ENCODE measurements around the gene LRRC27. TPM values are rescaled to one million over a fixed set of nuclear protein-coding genes. Genes with fewer than 3 reads are reported as not detected.

LRRC27 gene
- total and polyA plus RNA-seq, 2 experiments from 2014 or later = 19.0 to 21.8 TPM

GRCh38 chr10:132319853-132320653, 11.9 kb upstream of the LRRC27 start:
- DNase-seq (ENCODE audit: low read depth in 1 of 2, low spot score in 1 of 2) = peak in 1 of 2 donors; percentile 87

GRCh38 chr10:132320654-132321469, 11.1 kb upstream of the LRRC27 start:
- no peak for TF ChIP-seq CTCF (IDR thresholded peaks at IDR 0.05; ENCODE audit: low read depth, low read length)

More at GRCh38 chr10:132319853-132320653, 11.9 kb upstream of the LRRC27 start:
- H3K27me3 ChIP-seq = no peaks in the 10 kb centered on the region
- H3K4me3 ChIP-seq = no peak overlapping the region
- H3K4me1 ChIP-seq (ENCODE audit: low read depth) = no peaks in the 10 kb centered on the region
- no peaks in the 10 kb centered on the region for H3K9me3 ChIP-seq (ENCODE audit: low read depth)
- no peak for TF ChIP-seq CTCF (IDR thresholded peaks at IDR 0.05; ENCODE audit: low read depth, low read length)
- no peaks in the 10 kb centered on the region for H3K36me3 ChIP-seq
- no peak overlapping the region for H3K27ac ChIP-seq

GRCh38 chr10:132321726-132322125, 10.3 kb upstream of the LRRC27 start:
- no peaks in the 10 kb centered on the region for H3K27me3 ChIP-seq
- H3K4me1 ChIP-seq (ENCODE audit: low read depth) = no peaks in the 10 kb centered on the region
- H3K36me3 ChIP-seq = no peaks in the 10 kb centered on the region
- TF ChIP-seq CTCF (IDR thresholded peaks at IDR 0.05; ENCODE audit: low read depth, low read length) = no peak
- no peak overlapping the region for H3K27ac ChIP-seq
- H3K4me3 ChIP-seq = no peak overlapping the region
- H3K9me3 ChIP-seq (ENCODE audit: low read depth) = no peaks in the 10 kb centered on the region
- DNase-seq (ENCODE audit: low read depth in 1 of 2, low spot score in 1 of 2) = no peak

More at GRCh38 chr10:132320654-132321469, 11.1 kb upstream of the LRRC27 start:
- no peak for DNase-seq (ENCODE audit: low read depth in 1 of 2, low spot score in 1 of 2)
- Histone ChIP-seq H3K9me3 (ENCODE audit: low read depth) (no peaks in the 10 kb centered on the region), H3K4me1 (ENCODE audit: low read depth) (no peaks in the 10 kb centered on the region), H3K27me3 (no peaks in the 10 kb centered on the region), H3K27ac (no peak overlapping the region), H3K36me3 (no peaks in the 10 kb centered on the region), H3K4me3 (no peak overlapping the region)

GRCh38 chr10:132322586-132323048, 9.4 kb upstream of the LRRC27 start:
- DNase-seq (ENCODE audit: low read depth in 1 of 2, low spot score in 1 of 2) = peak in 1 of 2 donors; percentile 90
- Histone ChIP-seq H3K4me1 (ENCODE audit: low read depth) (no peaks in the 10 kb centered on the region), H3K36me3 (no peaks in the 10 kb centered on the region), H3K9me3 (ENCODE audit: low read depth) (no peaks in the 10 kb centered on the region), H3K4me3 (no peak overlapping the region), H3K27ac (no peak overlapping the region), H3K27me3 (no peaks in the 10 kb centered on the region)
- peak; percentile 60 for TF ChIP-seq CTCF (IDR thresholded peaks at IDR 0.05; ENCODE audit: low read depth, low read length)

GRCh38 chr10:132324186-132324585, 7.8 kb upstream of the LRRC27 start:
- no peaks in the 10 kb centered on the region for H3K27me3 ChIP-seq
- H3K36me3 ChIP-seq = no peaks in the 10 kb centered on the region
- H3K4me1 ChIP-seq (ENCODE audit: low read depth) = no peaks in the 10 kb centered on the region
- H3K9me3 ChIP-seq (ENCODE audit: low read depth) = no peaks in the 10 kb centered on the region
- peak in 1 of 2 donors; percentile 33 for DNase-seq (ENCODE audit: low read depth in 1 of 2, low spot score in 1 of 2)
- H3K4me3 ChIP-seq = no peak overlapping the region
- no peak overlapping the region for H3K27ac ChIP-seq
- TF ChIP-seq CTCF (IDR thresholded peaks at IDR 0.05; ENCODE audit: low read depth, low read length) = no peak

Measured in cardiac muscle cell (in vitro differentiated cells and primary cell).